Liver (tissue), 2 donors: ENCODE data around the gene KRTAP5-2.

Experiments used
- CTCF ChIP-seq: fragments of 150-350 bp; IDR thresholded peaks from 2 replicates; pipeline ENCODE4 v1.5.1; 2017; ENCODE audit warnings: improper control_type of control experiment, low read depth, low read length; ENCODE audit not compliant: missing input control
- REST ChIP-seq: IDR thresholded peaks from 2 replicates; pipeline ENCODE4 v1.6.1; 2016; ENCODE audit warnings: antibody characterized with exemption, mild to moderate bottlenecking
- donor health status: healthy.

- TF ChIP-seq REST, result no peak
- TF ChIP-seq CTCF, result no peak
These were observed 42.4 kb downstream of the KRTAP5-2 start for GRCh38 chr11:1555713-1556153.
